Uterus (tissue), 2 donors: ENCODE data around the gene CD101.

ENCODE experiments used
- POLR2A ChIP-seq, 2 donors: fragments of 450-650 bp; IDR thresholded peaks; one replicate each; pipeline ENCODE4 v1.6.1; 2016; ENCODE audit warnings: antibody characterized with exemption in 2 of 2, mild to moderate bottlenecking in 1 of 2, moderate library complexity in 1 of 2
- TF ChIP-seq, protein P1 (sequence below), 4 experiments: fragments of 200-600 bp in 2 of 4; fragments of 450-650 bp in 2 of 4; sonication (generic) in 2 of 4; IDR thresholded peaks; one replicate each; pipeline ENCODE4 v1.5.1; 2016 to 2019; ENCODE audit warnings: antibody characterized with exemption in 4 of 4, mild to moderate bottlenecking in 2 of 4, moderate library complexity in 1 of 4

DNA sequence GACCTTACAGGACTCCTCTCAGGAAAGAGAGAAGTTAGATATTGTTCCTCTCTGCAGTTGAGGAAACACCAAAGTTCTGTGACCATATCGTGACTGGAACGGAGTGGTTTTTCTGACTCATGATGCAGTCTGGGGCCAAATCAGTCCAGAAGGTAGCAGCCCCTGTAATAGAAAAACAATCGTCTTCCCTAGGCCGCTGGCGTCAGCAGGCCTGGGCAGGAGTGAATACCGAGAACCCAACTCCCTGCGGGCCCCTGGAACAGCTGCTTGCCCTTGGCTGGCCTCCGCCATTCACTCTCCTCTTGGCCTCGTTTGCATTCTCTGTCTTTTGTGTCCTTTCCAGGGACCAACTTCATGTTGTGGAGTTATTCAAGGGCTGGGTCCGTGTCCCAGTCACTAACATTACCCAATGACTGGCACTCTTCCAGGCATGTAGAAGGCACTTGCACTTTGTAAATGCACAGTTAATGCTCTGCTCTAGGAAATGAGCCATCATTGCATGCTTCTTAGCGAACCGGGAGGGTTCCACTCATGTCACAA is 10.9 kb upstream of the CD101 start:
- TF ChIP-seq, protein P1, sequence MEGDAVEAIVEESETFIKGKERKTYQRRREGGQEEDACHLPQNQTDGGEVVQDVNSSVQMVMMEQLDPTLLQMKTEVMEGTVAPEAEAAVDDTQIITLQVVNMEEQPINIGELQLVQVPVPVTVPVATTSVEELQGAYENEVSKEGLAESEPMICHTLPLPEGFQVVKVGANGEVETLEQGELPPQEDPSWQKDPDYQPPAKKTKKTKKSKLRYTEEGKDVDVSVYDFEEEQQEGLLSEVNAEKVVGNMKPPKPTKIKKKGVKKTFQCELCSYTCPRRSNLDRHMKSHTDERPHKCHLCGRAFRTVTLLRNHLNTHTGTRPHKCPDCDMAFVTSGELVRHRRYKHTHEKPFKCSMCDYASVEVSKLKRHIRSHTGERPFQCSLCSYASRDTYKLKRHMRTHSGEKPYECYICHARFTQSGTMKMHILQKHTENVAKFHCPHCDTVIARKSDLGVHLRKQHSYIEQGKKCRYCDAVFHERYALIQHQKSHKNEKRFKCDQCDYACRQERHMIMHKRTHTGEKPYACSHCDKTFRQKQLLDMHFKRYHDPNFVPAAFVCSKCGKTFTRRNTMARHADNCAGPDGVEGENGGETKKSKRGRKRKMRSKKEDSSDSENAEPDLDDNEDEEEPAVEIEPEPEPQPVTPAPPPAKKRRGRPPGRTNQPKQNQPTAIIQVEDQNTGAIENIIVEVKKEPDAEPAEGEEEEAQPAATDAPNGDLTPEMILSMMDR (IDR thresholded peaks at IDR 0.05), result no peak
- no peak for TF ChIP-seq POLR2A (IDR thresholded peaks at IDR 0.05)
